ENCODE measurements around the gene NCAM1.

NCAM1 gene

DNA sequence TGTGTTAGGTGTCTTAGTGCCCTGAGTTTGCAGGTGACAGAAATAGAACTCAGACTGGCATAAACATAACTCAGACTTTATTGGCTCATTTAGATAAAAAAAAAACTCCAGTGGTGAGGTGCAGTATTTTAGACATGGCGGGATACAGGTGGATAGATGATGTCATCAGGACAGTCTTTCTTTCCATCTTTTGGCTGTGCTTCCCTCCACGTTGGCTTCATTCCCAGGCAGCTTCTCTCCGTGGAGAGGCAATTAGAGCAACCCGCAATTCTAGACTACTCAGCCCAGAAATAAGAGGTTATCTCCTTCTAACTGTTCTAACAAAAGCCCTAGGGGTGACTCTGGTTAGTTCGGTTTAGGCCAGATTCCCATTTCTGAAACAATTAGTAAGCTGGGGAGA, 40.5 kb downstream of the NCAM1 start:
- no peak overlapping the region for H3K4me3 ChIP-seq (ENCODE audit: low read depth, low read length)
- TF ChIP-seq, protein P1, sequence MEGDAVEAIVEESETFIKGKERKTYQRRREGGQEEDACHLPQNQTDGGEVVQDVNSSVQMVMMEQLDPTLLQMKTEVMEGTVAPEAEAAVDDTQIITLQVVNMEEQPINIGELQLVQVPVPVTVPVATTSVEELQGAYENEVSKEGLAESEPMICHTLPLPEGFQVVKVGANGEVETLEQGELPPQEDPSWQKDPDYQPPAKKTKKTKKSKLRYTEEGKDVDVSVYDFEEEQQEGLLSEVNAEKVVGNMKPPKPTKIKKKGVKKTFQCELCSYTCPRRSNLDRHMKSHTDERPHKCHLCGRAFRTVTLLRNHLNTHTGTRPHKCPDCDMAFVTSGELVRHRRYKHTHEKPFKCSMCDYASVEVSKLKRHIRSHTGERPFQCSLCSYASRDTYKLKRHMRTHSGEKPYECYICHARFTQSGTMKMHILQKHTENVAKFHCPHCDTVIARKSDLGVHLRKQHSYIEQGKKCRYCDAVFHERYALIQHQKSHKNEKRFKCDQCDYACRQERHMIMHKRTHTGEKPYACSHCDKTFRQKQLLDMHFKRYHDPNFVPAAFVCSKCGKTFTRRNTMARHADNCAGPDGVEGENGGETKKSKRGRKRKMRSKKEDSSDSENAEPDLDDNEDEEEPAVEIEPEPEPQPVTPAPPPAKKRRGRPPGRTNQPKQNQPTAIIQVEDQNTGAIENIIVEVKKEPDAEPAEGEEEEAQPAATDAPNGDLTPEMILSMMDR (IDR thresholded peaks at IDR 0.05; ENCODE audit: low read depth, low read length) = no peak

DNA sequence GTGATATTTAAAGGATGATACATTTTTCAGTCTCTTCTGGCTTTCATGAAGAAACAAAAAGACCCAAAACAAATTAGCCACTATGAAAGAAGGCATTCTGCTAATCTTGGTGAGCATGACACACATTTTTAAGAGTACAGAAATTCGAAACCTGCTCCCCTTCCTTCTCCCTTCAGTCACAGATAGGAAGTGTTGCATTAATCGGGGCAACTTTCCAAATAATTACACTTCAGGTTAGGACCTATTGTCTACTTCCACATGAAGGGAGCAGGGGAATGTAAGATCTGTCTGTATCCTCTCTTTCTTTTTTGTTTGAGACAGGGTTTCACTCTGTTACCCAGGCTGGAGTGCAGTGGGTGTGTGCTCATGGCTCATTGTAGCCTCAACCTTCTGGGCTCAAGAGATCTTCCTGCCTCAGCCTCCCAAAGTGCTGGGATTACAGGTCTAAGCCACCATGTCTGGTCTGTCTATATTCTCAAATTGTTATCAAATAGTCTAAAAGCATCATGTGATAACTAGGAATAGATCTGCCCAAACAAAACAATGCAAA, 45.8 kb downstream of the NCAM1 start:
- TF ChIP-seq, protein P1 (IDR thresholded peaks at IDR 0.05; ENCODE audit: low read depth, low read length) = no peak

DNA sequence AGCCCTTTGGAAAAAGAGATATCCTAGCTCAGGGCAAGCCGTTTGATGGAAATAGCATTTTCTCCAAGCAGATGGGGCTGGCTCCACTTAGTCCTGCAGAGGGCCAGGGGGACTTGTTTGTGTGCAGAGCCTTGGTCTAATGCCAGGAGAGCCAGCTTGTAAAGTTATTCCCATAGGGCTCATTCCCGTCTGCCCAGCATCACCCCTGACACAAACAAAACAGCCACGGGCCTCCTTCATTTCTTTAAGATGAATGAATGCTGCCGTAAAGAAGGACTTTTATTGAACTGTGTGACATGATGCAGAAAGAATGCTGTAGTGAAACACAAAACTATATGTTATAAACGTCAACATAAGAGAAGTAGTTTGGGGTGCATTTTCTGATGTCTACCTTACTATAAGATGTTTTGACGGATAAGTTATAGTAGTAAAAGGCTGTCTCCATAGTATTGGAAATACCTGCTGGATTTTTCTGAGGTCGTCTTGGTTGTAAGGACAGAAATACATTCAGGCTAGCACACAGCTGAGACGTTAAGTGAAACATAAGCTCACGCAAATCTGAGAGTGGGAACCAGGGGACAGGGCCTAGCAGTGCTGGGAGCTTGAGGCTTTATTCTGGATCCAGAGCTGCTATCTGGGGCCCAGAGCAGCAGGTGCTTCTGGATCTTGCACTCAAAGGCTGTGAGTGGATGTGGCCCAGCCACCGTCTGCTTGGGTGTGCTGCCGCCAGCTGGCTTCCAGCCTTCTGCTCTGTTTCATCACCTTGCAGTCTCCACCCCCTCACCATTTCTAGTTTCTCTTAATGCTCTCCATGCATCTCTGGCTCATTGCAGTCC, 53.3 kb downstream of the NCAM1 start:
- TF ChIP-seq, protein P1 (IDR thresholded peaks at IDR 0.05; ENCODE audit: low read depth, low read length) = no peak
- no peak overlapping the region for H3K4me3 ChIP-seq (ENCODE audit: low read depth, low read length)

More for the DNA sequence above, 45.8 kb downstream of the NCAM1 start:
- no peak overlapping the region for H3K4me3 ChIP-seq (ENCODE audit: low read depth, low read length)

DNA sequence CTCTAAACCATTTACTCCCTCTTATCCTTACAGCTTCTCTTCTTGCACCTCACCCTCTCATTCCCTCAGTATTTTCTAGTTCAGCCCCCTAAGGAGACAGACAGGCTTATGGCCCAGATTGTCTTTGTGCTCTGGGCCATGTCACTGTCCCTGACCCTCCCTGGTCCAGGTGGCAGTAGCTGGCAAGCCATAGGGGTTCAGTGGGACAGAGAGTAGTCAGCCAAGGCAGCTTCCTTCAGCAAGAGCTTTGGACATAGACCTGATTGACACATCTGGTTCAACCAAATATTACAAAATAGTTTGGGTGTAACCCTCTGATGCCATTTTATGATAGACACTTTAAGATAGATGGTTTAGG, 53.9 kb downstream of the NCAM1 start:
- no peak overlapping the region for H3K4me3 ChIP-seq (ENCODE audit: low read depth, low read length)
- TF ChIP-seq, protein P1 (IDR thresholded peaks at IDR 0.05; ENCODE audit: low read depth, low read length) = no peak

DNA sequence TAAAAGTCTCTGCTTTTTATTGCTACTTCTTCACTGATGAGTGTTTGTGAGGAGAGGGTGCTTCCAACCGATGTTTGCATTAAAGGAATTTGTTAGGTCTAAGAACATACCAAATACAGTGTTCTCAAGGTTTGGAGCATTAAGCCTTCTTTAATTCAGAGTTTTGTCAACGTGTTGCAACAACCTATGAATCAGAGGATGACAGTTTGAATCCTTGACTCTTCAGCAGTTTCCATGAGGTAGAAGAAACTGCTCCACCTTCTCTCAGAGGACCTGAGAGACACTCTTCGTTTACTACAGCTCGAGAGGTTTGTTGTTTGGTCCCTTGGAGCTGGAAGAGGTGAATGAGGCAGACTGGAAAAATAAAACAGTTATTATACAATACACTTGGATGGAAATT, 55.7 kb downstream of the NCAM1 start:
- TF ChIP-seq, protein P1 (IDR thresholded peaks at IDR 0.05; ENCODE audit: low read depth, low read length) = no peak
- no peak overlapping the region for H3K4me3 ChIP-seq (ENCODE audit: low read depth, low read length)

DNA sequence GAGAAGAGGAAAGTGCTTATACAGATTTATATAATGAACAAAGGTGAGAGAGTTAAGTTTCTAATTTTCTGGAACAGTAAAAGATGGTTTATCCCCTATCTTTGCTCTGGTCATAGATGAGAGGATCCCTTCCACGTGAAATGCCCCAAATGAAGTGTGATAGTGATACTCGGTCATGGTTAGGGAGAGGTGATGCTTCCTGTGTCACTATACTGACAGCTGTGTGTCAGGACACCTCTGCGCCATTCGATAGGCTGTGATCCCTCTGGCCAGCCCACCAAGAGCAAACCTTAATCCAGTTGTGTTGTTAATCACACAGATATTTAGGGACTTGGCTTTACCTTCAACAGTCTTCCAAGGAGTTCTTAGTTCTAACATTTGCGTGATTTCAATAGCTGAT, 57.7 kb downstream of the NCAM1 start:
- H3K4me3 ChIP-seq (ENCODE audit: low read depth, low read length) = no peak overlapping the region
- TF ChIP-seq, protein P1 (IDR thresholded peaks at IDR 0.05; ENCODE audit: low read depth, low read length) = no peak

- TF ChIP-seq, protein P1 (IDR thresholded peaks at IDR 0.05; ENCODE audit: low read depth, low read length) = no peak
- H3K4me3 ChIP-seq (ENCODE audit: low read depth, low read length) = no peak overlapping the region
Measured at GRCh38 chr11:113019711-113020110, 58.5 kb downstream of the NCAM1 start.

Data from WI38 (cell line).